ENCODE results near the gene MSX1.

MSX1 gene

DNA sequence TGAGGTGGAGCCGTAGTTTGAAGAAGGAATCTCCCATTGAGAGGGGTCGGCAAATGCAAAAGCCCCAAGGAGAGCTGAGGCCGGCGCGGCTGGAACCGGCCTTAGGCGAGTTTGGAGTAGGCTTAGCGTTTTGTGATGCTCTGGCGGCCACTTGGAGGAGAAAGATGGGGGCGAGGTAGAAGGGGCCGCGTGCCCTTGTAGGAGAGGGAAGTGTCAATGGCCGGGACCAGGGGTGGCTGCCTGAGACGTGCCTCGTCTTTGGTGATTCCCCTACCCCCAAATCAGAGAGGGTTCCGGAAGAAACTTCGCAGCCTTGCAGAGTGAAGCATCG lies 11.7 kb downstream of the MSX1 start:
- DNase-seq = no peak

DNA sequence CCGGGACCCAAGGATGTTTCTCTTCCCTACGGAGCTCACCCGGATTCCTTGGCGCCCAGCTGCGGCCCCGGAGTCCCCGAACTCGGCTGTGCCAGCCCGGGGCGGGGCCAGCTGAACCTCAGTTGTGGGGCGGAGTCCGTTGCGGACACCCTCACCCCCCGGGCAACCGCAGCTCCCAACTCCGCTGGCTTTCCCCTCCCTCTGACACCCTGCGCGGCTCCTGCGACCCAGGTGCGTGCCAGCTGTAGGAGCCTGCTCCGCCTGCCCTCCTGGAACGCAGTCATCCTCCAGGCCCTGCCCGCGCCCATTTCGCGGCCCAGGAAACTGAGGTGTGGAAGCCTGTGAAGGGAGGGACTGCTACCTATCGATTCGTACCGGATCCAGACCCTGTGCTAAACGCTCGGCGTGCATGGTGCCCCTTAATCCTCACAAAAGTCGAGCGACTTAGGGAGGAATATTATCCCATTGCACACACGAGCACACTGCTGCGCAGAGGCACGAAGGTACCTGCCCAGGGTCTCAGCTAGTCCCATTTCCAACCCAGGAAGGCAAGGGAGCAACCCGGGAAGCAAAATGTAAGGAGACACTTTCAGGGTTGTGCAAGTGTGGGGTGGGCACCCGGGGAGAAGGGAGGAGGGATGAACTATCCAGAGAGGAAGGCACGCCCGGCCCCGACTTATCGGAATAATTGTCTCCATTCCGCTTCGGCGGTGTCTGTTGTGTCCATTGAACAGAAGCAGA lies 12.3 kb downstream of the MSX1 start:
- DNase-seq = no peak

DNA sequence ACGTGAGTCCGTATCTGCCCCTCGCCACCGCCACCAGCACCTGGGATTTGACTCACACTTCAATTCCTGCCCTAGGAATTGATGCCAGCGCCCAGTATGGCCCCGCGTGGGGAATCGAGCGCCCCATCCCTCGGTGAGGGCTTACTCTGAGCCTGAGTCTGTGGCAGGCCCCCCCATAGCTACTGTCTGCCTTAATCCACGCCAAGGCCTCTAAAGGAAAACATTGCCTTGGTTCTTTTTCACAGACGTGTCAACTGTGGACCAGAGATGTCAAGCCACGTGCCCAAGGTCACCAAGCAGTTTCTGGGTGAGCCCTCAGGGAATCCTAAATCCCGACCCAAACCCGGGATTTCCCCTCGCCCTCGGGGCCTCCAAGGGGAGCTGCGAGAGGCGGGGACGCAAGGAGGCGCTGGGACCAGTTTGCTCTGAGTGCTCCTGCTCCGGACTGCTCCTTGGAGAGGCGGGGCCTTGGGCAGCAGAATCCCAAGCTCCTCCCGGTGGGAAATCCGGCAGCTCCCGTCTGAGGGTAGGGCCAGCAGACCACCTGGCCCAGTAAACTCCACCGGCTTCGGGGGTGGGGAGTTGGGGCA lies 12.9 kb downstream of the MSX1 start:
- no peak for DNase-seq

DNA sequence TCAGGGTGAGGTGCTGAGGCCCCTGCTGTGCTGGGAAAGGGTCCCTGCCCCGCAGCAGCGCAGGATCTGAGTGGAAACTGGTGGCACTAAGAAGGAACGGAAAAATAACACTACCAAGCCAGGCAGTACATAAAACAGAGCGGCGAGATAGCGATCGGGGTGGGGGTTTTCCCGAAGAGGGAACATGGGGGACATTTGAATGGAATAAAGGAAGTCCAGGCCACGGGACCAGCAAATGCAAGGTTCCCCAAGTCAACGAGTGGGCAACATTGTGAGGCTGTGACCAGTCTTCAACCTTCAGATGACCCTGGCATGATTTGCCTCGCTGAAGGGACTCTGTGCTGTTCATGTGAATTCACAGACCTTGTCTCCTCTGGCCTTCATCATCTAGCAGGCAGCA lies 13.7 kb downstream of the MSX1 start:
- no peak for DNase-seq

- DNase-seq = no peak
These were observed 14.8 kb downstream of the MSX1 start for GRCh38 chr4:4874254-4874653.

- no peak for DNase-seq
These were observed 15.7 kb downstream of the MSX1 start for GRCh38 chr4:4875147-4875546.

DNA sequence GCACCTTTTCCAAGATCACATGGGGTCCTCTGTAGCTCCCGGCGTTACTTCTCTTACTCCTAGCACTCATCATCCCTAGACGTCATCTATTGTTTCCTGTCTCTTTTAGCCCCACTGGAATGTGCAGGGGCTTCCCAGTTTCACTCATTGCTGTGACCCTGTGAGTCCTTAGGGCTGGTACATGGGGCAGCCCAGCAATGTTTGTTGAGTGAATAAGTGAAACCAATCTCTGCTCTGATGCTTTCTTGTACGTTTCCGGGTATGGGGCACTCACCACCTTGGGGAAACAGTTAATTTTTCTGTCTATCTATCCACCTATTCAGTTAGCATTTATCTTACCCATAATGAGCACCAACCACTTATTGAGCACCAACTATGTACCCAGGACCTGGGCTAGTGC lies 16.1 kb downstream of the MSX1 start:
- no peak for DNase-seq

GRCh38 chr4:4876945-4877661 lies 17.6 kb downstream of the MSX1 start:
- DNase-seq = no peak

GRCh38 chr4:4880492-4880891 lies 21.0 kb downstream of the MSX1 start:
- no peak for DNase-seq

- DNase-seq = no peak
These were observed 22.0 kb downstream of the MSX1 start for GRCh38 chr4:4881432-4881831.

- DNase-seq = no peak
These were observed 25.1 kb downstream of the MSX1 start for GRCh38 chr4:4884611-4885010.

DNA sequence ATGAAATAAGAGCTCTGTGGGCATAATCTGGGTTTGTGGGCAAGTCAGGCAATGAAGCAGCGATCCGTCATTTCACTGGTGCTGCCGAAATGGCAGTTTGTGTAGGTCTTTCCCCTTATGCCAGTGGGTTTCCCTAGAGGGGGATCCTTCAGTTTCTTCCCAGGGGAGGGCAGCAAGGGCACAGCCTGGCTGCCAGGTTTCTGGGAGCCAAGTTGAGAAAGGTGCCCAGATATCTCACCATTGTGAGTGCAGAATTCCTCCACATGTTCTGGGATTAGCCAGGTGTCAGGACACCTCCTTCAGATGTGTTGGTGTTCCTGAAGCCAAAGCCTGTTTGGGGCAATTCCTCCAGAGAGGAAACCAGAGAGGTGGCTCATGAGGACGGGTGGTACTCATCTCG lies 28.0 kb downstream of the MSX1 start:
- DNase-seq = no peak

DNA sequence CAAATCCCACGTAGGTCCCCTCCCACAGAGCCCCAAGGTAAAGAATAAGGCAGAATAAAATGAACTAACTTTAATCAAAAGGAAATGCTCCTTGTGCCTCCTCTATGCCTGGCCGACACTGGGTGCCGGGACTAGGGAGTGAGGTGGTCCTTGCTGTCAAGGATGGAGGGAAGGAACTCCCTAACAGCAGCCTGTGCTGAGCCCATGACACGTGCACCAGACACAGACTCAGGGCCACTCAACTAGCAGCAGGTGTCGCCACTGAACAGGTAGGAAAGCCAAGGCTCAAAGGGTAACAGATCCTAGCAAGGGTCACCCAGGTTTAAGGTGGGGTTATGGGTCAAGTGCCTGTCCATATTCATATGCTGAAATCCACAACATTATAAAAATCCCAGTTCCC lies 29.2 kb downstream of the MSX1 start:
- DNase-seq = no peak

DNA sequence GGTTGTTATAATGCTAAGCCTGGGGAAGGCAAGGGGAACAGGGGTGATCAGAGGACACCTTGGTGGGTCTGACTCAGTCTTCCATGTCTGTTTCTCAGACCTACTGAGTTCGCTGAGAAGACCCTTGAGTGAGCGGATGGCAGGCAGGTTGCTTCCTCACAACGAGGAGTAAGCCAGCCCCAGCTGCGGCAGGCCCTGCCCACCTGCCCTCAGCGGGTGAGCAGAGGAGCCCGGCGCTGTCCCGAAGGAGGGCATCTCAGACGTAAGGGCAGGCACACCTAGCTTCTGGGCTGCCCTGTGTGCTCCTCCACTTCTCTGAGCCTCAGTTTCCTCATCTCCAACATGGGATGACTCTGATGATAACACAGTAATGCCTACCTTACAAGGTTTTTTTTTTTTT lies 30.3 kb downstream of the MSX1 start:
- no peak for DNase-seq

DNA sequence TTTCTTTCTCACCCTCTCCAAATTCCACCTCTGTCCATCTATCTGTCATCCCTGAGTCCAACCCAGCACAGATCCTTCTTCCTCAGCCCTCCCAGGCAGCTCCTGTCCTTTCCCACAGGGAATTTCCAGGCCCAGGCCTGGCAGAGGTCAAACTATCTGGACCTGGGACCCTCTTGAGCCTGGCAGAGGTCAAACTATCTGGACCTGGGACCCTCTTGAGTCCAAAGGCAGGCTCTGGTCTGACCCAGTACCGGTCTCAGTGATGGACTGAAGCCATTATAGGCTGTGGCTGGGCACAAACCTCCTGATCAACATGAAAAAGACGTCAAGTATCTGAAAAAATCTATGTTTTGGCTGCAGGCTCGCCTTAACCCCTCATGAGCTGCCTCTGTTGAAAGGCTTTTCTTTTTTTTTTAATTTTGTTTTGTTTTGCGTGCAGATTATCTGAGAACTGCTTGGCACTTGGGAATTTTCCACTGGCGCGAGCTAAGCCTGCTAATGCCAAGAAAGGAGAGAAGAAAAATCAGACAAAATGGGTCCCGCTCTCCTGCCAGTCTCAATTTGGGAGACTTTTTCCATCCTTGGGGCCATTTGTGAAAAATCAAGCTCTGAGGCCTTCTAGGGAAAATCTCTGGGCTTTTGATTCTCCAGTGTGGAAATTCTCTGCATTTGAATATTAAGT lies 31.2 kb downstream of the MSX1 start:
- DNase-seq = no peak

DNA sequence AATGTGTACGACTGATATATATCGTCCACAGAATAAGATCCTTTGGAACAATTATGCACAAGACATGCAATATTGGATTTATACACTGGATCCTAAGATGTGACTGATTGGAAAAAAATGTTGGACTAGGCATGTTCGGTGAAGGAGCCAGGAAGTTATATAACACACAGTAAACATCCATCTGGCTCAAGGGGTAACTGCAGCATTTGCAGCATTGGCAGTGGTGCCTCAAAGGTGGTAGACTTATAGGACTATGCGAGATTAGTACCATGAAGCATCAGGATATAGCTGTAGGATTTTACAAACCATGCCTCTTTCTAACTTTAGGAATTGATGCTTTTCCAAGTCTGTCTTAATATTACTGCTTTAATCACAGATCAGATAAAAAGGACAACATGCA lies 34.3 kb downstream of the MSX1 start:
- DNase-seq = no peak

GRCh38 chr4:4899202-4899925 lies 39.9 kb downstream of the MSX1 start:
- no peak for DNase-seq

- DNase-seq = no peak
These were observed 42.4 kb downstream of the MSX1 start for GRCh38 chr4:4901877-4902276.

DNA sequence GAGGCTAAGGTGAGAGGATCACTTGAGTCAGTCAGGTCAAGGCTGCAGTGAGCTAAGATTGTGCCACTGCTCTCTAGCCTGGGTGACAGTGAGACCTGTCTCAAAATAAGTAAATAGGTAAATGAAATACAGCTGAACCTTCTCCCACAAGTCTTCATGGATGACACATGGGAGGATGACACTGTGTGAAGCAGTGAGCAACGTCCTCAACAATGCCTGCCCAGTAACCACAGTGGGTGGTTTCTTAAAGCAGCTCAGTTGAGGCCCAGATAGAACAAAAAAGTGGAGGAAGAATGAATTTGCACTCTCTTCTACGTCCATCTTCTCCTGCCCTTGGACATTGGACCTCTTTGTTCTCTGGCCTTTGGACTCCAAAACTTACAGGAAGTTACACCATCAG lies 52.7 kb downstream of the MSX1 start:
- DNase-seq = no peak

DNA sequence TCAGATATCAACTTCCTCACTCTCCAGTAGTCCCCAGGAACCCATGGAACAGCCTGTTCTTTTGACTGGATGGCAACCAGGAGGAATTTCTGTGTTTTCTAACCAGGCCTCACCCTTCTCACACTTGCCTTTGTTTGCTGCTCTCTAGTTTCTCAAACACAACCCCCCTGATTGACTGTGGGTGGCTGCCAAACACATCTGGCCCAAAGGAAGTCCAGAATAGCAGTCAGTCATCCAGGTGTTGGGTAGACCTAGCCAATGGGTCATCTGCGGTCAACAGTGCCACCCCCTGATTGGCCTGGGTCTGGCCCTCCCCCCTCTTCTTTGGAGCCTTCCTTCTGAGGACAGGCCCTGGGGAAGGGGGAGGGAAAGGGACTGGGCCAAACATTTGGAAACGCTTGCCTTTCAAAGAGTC lies 53.7 kb downstream of the MSX1 start:
- DNase-seq = no peak

All from activated T-cell treated with anti-CD3 and anti-CD28 coated beads, Interleukin-2, amount 50 U/mL, for 1 hour (primary cell).